Stimulated activated CD8-positive, alpha-beta memory T cell treated with anti-CD3 and anti-CD28 coated beads, Interleukin-12 subunit alpha, Interleukin-12 subunit beta, amount 100 ng/mL, for 4 hours (primary cell): ENCODE measurements around the gene ALDH18A1.
"Not testable (repeated sequence)": the region's sequence is repeated elsewhere in the genome, so short reads cannot be mapped to it uniquely, and the experiment has no call there.

ENCODE experiments used
- DNase-seq: peaks from one replicate; pipeline ENCODE4 v3.0.0-alpha.2; 2020; ENCODE audit warnings: low read depth

The ALDH18A1 gene

GRCh38 chr10:95656291-95657164 lies at the start of gene ALDH18A1:
TSS of gene ALDH18A1 (minus strand) at chr10:95656711. CDS start at chr10:95653377, 3,334 bp downstream.
- DNase-seq = peak; percentile 90

GRCh38 chr10:95698415-95698814 lies 41.9 kb upstream of the ALDH18A1 start:
- DNase-seq = no peak

DNA sequence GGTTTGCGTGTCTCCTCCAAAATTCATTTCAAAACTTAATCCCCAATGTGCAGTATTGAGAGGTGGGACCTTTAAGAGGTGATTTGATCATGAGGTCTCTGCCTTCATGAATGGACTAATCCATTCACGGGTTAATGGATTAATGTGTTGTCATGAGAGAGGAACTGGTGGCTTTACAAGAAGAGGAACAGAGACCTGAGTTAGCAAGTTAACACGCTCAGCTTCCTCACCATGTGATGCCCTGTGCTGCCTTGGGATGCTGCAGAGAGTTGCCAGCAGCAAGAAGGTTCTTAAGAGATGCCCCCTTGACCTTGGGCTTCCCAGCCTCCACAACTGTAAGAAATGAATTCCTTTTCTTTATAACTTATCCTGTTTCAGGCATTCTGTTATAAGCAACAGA lies 40.9 kb upstream of the ALDH18A1 start:
- no peak for DNase-seq

- no peak for DNase-seq
These were observed 38.2 kb upstream of the ALDH18A1 start for GRCh38 chr10:95694665-95695064.

DNA sequence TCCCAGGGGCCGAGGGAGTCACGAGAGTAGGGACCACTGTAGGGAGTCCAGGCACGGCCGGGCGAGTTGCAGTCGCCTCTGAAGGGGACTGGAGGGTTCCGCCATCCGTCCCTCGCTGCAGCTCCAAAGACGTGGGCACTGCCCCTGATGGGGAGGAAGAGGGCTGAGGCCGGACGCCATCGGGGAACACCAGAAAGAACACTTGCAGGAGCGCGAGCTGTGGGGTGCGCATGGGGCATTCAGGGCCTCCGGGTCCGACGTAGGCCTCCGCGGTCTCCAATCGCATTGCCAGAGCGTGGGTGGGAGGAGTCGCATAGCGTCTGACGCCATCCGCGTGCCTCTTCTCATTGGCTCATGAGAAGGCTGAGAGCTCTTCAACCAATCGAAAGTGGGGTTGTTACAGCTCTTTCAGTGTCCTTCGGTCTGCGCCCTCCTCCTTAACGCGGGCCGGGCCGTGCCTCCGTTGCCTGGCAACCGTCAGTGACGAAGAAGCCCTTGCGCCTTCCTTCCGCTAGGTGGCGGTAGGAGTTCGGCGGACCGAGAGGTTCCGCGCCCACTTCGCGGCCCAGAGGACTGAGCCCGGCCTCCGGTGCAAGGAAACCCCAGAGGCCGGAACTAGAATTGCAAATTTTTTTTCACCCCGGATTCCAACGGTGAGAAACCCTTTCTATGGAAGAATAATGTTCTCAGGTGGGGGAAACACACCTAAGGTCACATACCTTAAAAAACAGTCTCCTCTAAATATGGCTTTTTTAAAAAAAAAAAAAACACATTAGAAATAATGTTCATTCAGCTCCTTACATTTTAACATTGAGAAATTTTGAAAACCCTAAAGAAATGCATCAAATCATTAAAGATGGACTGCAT lies 37.4 kb upstream of the ALDH18A1 start, which contains the start of gene TCTN3:
Gene TCTN3, minus strand, starts transcription at position 260 of the 867 bp plus-strand sequence. Its CDS starts 28 bp downstream, at position 232.
- DNase-seq = peak; percentile 91

DNA sequence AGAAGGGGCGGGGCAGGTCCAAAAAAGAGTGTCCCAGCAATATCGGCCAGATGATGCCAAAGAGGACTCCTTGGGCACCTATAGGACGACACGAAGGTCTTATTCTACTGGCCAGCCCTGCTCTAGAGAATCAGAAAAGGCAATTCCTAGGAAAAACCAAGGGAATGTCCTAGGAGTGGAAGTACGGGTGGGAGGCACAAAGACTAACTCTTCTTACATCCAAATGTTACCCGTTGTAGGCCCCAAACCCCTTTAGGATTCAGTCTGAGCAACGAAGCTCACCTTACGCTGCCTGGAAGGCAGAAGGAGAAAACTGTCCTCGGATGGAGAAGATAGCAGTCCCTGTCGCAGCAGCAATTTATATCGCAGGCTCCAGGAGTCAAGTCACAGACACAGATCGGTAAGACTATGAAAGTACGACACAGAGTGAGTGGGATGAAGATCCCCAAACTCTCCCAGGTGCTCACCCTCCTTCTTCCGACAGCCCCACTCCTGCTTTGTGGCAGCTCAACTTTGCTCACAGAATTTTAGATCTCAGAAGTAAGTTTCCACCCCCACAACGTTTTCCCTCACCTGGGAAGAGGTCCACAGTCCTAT lies 36.7 kb upstream of the ALDH18A1 start:
- DNase-seq = no peak

GRCh38 chr10:95691281-95691680 lies 34.8 kb upstream of the ALDH18A1 start:
- DNase-seq = no peak

GRCh38 chr10:95688648-95689047 lies 32.1 kb upstream of the ALDH18A1 start:
- DNase-seq = no peak

DNA sequence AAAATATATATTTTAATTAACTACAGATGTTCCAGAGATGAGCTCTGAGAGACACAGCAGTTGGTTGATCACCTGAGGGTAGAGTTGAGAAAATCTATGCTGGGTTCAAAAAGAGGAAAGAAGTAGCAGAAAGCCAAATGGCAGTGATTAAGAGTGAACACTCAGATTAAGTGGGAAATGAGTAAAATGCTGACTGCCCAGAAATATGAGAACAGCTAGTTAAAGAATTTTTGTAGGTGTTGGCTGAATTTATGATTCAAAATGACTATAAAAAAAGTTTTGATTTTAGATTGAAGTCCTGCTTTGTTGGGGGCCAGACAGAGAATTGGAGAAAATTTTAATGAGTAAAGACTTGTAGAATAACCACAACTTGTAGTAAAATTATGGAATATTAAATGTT lies 27.5 kb upstream of the ALDH18A1 start:
- DNase-seq = no peak

DNA sequence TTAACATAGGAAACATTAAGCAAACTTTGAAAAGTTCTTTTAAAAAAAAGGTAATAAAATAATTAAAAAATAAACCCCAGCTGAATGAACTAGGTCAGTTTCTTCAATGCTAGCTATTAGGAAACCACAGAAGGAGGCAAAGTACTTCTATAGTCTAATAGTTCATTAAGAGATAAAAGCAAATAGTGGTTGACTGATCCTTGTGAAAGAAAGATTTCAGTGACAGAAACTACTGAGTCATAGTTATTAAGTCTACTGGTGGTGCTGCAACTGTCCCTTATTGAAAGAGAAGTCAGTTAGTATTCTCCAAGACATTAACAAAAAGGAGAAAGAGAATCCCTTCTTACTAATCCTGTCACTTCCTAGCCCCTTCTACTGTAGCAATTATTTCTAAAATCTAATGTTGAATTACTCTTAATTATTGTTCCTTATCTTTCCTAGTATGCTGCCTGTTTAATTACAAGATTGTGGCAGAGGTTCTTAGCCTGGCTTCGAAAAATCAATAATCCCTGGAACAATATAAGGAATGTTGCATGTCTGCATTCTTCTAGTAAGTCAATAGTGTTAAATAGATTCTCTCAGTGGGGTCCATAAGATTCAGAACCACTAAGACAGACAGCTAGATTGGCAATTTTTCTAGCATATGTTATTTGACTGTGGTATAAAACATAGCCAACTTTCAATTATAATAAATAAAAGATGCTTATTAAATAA lies 19.0 kb upstream of the ALDH18A1 start:
- DNase-seq = no peak

GRCh38 chr10:95674643-95675042 lies 18.1 kb upstream of the ALDH18A1 start:
- no peak for DNase-seq

- not testable (repeated sequence) for DNase-seq
These were observed 16.1 kb upstream of the ALDH18A1 start for GRCh38 chr10:95672641-95673040.

DNA sequence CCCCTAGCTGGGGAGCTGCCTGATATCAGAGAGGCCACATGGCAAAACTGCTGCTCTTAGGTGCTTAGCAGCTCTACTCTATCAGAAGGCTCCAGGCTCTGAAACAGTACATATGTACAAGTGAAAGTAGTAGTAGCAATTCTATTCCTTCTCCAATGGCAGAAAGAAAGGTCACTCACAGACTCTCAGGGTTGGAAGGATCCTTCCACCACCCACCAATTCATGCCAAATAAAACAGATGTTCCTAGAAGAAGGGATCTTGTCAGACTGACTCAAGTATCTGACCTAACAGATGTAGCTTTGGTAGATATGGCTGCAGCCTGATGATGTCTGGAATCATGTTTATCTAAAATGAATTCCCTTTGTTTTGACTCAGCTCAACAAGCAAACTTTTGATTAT lies 8.0 kb upstream of the ALDH18A1 start:
- DNase-seq = no peak

- no peak for DNase-seq
These were observed 7.0 kb upstream of the ALDH18A1 start for GRCh38 chr10:95663496-95663895.

DNA sequence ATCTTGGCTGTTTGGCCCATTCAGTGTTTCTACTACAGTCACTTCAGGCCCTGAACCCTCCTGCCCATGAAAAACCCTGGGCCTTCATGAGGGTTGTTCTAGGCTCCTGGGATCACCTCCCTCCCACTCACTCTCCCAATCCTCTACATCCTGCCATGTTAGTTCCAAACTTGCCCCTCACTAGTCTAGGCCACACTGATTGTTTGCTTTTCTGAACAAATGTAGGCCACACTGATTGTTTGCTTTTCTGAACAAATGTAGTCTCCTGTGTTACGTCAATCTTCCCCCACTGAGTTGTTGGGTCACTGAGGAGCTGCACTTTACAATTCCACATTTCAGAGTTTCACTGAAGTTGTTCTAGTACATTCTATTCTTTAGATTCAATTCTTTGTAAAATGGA lies 5.3 kb upstream of the ALDH18A1 start:
- DNase-seq = no peak

DNA sequence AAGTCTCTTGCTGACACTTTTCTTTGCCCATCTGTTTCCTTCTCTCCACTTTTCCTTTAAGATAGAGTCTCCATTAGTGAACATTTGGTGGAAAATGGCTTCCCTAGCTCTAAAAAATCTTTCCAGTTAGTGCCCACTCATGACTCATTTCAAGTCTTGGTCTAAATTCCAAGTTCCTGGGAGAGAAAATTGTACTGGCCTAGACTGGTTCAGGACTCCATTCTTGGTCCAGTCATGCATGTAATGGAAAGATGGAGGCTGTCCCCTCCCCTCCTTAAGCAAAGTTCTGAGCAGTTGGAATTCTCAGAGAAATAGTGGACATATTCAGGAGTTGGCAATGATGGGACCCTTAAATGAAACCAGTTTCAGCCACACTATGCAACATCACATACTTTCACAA lies 3.8 kb upstream of the ALDH18A1 start:
- DNase-seq = no peak

- DNase-seq = no peak
These were observed 739 bp upstream of the ALDH18A1 start for GRCh38 chr10:95657250-95657649.

GRCh38 chr10:95655571-95656290 lies 780 bp downstream of the ALDH18A1 start:
- DNase-seq = no peak

DNA sequence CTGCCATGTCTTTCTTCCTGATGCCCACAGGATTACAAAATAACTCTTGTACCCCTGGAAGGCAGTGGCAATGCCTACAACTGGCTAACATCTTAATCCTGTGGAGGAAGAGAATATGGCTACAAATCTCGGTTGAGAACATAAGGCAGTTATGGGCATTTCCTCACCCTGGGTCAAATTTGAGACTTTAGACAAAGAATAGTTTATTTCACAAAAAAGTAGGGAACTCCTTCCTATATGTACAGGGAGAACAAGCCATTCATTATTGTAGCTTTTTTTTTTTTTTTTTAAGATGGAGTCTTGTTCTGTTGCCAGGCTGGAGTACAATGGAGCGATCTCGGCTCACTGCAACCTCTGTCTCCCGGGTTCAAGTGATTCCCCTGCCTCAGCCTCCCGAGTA lies 2.6 kb downstream of the ALDH18A1 start:
- no peak for DNase-seq

DNA sequence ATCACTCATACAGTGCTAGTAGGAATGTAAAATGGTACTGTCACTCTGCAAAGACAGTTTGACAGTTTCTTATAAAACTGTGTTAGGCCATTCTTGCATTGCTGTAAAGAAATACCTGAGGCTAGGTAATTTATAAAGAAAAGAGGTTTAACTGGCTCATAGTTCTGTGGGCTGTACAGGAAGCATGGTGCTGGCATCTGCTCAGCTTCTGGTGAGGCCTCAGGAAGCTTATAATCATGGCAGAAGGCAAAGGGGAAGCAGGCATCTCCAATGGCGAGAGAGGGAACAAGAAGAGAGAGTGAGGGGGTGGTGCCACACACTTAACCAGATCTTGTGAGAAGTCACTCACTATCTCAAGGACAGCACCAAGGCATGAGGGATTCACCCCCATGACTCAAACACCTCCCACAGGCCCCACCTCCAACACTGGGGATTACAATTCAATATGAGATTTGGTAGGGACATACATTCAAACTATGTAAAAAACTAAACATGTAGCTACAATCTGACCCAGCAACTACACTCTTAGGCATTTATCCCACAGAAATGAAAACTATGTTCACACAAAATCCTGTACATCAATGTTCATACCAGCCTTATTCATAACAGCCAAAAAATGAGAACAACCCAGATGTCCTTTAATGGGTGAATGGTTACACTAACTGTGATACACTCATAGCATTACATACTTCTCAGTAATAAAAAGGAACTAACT lies 5.0 kb downstream of the ALDH18A1 start:
- no peak for DNase-seq
